EL (cell line): Measurements from ENCODE around the gene TMEM200A.

ENCODE experiments used
- DNase-seq: peaks from one replicate; pipeline ENCODE4 v3.0.0-alpha.2; 2016

The TMEM200A gene

DNA sequence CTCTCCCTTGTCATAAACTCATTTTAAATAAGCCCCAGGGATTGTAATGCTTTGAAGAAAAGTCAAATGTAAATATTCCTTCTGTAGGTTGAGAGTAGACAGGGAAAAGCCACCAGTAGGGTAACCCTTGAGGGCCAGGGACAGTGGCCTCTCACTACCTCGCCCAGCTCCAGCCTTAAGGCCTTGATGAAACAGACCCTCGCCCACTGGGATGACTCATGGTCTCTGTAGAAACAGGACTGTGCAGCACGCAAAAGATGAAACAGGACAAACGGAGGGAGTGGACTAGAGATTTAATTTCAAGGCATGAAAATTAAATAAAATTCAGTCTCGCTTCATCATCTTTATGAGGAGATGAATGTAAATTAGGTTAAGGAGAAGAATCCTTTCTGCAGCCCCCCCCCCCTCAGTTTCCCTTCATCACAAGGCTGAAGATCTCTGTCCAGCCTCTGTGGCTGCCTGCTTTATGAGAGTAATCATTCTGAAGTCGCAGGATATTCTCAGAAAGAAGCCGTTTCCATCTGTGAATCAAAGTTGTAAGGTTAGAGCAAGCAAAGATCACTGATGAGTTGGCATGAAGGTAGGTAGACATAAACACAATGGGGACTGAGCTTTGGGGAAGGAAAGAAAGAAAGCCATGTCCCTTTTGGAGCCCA is 60.4 kb downstream of the TMEM200A start:
- DNase-seq = peak; percentile 70

DNA sequence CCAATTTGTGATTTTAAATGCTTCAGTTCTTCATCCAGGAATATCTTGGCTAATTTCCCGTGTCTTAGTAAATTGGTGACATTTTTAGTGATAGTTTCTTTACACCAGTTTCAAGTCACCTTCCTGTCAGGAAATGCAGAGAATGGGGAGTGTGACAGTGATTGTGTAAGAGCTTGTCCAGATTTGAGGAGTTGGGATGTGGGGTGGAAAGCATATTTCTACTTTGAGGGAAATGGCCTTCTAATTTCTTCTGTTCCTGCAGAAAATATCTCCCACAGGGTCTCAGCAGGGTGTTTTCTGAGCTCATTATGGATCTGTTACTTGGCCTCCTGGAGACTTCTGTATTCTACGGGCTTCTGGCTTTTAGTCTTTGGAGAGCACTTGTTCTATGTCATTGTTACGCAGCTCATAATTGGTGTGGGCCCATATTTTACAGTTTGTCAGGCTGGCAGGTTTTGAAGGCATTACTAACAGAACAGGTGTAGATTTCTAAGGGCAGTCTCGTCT is 65.6 kb downstream of the TMEM200A start:
- DNase-seq = no peak

DNA sequence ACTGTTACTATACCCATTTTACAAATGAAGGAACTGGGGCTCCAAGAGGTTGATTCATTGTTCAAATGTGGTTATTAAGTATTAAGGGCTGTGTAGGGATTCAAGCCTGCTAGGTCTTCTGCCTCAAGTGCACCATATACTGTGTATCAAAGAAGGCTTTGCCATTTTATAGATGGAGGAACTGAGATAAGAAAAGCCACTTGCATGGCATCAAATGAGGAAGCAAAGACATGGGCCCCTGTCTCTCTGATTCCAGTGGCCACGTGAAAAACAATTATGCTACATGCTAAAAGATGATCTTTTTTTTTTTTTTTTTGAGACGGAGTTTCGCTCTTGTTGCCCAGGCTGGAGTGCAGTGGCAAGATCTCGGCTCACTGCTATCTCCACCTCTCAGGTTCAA is 67.0 kb downstream of the TMEM200A start:
- DNase-seq = no peak

DNA sequence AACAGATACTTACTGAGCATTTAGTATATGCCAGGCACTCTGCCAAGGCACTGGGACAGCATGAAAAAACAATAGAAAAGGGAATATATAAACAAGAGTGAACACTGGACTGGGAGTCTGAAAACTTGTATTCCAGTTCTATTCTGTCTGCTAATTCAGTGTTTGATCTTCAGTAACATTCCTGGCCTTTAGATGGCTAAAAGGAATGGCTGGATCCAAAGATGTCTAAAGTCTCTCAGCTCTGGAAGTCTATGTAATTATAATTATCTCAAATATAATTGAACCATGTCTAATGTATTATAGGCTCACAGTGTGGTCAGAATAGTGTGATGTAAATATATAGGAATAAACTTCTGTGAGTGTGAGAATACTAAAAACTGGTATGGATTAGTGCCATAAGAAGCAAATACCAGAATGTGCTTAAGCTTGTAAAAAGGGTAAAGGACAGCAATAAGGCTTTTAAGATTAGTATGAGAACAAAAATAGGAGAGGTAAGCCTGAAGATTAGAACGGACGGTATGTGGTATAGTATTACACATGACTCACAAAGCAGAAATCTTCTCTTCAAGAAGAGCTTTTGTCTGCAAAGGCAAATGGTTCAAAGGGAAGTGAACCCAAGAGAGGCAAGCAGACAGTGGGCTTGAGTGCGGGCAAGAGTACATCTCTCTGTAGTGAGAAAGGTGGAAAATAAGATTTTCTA is 68.5 kb downstream of the TMEM200A start:
- DNase-seq = peak; percentile 51

DNA sequence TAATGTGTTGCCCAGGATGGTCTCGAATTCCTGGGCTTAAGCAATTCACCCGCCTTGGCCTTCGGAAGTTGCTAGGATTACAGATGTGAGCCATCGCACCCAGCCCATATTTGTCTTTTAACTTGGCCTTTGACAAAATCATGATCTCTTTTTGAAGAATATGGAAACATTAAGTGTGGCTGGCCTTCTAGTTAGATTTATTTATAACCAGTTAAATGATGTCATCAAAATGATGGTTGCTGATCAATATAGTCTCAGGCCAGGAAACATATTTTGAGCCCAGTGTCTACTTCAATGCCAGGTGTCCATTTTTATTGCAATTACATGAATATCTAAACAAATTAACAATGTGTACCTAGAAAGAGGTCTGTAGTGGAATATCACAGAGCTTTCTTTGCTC is 69.4 kb downstream of the TMEM200A start:
- no peak for DNase-seq

DNA sequence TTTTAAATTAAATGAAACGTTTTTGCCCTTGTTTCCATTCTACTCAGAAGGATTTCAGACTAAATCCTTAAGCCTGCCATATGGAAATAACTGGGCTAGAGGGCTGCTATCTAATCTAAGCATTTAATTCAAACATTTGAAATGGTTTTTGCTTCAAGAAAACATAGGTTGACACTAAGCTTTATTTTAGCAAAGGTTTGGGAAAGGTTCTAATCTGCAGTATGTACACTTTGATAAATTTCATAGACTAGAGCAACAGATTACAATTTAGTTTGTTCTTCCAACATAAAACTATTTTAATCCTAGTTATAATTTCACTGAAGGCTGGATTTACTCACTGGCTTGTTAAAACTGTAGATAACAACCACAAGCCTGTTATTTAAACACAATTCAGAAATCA is 72.1 kb downstream of the TMEM200A start:
- DNase-seq = no peak

DNA sequence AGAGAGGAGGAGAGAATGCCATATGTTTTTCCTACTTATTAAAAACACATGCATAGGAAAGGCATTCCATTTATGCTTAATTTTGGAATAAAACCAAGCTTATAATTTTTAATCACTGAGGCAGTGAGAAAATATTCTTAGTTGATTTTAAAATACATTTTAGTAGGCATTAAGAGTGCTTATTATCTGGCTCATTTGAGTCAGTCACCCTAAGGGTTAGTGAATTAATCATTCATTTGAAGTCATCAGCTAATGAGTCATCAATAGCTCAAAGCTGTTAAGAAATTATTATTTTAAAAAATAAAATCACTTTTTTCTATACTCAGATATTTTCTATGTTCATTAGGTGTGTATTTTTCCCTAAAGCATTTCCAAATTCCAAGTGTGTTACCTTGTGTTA is 81.6 kb downstream of the TMEM200A start:
- peak; percentile 23 for DNase-seq

DNA sequence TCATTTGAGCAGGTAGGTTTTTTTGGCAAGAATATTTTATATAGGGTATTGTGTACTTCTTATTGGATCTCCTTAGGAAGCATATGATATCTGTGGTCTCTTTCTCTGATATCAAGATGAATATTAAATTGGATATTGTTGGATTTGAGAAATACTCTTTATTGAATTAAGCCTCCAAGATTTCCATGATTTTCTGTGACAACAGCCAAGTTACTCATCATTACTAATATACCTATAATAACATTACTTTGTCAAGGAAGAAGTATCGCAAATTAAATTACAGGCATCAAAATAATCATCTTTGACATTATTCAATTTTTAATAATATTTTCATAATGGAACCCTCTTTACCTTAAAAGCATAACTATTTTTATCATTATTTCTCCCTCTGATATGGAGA is 86.5 kb downstream of the TMEM200A start:
- DNase-seq = no peak

DNA sequence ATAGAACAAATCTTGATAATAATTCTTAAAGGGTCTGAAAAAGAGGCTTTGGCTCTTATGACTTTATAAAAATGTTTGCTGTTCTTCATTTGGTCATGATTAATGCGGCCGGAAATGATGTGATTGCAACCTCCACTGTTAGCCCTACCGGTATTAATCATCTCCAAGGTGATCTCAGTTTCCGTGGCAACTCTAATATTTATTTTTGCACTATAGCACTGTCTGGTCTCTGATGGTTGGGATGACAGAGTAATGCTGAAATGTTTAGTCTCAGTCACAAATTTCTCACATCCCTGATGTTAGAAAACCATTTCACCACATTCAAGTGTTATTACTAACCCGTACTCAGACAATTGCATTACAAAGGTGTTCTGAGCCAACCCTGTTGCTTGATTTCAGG is 87.4 kb downstream of the TMEM200A start:
- DNase-seq = peak; percentile 24

DNA sequence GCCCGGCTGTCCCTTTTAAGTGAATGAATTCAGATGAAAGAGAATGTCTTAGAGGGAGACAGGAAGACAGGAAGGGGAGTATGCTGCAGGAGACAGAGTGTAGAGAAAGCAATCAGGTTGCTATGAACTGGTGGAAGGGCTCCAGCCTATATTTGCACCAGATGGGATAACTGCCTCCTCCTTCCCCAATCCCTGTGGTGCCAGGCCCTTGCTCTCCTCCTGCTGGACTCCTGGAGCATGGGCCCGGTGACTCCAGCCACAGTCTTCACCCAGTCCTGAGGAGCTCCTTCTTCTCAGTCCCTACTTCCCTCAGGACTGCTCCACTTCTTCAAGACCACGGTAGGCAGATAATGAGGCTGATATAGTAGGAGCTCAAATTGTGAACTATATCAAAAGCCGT is 91.8 kb downstream of the TMEM200A start:
- DNase-seq = peak; percentile 13

DNA sequence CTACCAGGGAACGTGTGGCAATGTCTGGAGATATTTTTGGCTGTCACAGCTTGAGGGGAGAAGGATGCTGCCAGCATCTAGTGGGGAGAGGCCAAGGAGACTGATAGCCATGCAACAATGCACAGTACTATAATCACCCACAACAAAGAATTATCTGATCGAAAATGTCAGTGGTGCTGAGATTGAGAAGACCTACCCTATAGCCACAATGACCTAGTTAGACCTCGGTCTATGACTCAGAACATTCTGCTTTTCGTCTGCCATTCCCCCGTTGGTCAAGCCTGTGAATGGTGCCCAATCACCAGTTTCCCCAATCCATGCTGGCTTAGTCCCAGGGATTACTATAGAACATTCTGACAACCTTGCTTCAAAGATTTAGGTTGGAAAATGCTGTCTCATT is 93.5 kb downstream of the TMEM200A start:
- no peak for DNase-seq

DNA sequence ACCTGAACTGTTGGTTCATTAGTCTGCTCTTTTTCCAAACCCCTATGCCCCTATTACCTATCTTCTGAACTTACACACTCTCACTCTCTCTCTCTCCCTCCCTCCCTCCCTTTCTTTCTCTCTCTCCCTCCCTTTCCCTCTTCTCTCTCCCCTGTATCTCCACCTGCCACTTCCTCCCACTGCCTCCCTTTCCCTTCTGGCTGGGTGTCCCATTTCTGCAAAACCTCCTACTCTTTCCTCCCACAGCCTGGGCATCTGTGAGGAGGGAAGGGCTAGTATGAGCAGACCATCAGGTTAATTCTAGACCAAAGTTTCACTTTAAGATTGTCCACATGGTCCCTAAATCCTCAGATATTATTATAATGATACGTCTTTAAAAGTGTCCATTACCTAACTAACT is 95.1 kb downstream of the TMEM200A start:
- DNase-seq = no peak

DNA sequence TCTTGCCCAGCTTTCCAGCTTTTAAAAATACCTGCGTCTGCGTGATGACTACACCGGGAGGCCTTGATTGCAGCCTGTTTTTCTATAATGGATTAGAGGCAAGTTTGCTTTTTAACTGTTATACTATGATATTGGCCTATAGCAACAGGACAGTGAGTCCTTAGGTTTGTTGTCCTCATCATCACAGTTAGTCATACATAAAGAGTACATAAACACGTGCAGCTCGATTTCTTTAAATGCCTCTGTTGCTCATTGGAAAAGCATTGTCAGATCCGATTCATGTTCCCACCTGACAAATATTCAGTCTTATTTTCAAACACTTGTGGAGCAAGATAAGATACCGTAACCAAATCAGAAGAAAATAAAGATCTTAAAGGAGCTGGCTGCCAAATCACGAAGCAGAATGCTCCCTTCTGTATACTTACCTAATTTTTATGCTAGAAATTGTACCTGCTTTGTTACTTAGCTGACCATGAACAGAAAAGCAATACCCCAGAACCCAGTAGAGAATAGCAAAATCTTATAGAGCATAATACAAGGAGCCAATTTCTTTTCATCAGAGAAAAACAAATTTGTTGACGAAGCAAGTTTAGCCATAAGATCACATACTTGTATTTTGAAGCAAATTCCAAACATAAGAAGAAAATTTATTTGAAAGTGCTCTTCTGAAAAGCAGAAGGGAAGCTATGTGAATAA is 100.4 kb downstream of the TMEM200A start:
- DNase-seq = no peak

DNA sequence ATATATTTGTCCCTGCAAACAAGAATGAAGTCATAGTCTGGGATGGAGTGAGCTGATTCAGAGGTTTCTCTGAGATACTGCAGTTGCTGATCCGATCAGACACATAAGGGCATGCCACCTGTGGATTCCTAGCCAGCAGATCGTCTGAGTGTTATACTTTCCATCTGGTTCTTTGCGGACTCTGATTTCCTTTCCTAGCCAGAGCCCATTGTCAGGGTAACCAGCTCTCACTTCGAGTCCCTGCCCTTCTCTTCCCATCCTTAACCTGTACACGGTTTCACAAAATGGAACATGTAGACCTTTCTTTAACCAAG is 100.9 kb downstream of the TMEM200A start:
- no peak for DNase-seq

DNA sequence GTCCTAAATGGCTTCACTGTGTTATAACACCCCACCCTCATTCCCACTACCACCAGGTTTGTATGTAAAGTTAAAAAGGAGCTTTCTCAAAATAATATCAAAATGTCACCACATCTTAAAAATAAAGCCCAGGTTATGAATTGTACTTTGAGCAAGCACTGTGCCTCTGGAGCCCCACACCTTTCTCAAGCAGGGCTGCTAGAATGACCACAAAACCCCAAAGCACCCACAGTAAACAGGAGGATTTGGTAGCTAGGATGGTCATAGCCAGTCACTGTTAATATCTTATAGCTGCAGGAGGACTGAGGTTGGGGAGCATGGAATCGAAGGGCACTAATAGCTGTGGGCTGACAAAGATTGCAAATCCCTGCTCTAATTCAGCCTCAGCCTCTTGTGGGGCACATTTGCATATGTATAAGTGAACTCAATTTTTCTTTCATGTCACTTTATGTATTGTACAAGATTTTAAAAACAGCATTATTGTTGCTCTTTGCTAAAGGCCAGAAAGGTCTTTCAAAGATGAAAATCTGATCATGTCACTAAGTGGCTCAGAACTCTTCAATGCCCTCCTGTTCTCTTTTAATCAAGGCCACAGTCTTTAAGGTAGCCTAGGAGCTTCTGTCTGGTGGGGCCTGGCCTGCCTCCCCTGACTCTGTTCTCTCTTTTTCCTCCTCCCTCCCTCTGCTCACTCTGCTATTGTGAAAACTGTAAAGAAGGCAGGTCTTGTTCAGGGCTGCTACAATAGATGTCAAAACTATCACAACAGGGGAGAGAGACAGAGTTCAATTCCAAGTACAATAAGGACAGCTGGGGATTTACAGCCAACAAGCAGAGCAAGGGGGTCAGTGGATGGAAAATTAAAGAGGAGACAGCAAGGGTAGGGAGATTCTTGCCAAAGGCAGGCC is 101.6 kb downstream of the TMEM200A start:
- no peak for DNase-seq

DNA sequence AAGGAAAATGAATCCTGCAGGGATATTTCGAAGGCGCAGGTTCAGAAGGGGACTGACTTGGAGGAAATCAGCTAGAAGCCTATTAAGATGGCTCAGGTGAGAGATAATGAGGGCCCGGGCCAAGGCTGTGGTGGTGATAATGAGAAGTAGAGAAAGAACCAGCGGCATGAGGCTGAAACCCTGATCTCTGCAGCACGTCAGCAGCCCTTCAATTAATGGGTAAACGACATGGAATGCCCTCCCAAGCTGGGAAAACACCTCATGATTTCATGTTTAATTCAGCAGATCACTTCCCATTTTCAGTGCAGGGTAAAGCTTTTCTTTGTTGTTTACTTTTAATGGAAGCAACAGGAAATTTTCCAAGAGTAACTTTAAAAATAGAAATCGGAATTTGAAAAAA is 104.9 kb downstream of the TMEM200A start:
- no peak for DNase-seq

DNA sequence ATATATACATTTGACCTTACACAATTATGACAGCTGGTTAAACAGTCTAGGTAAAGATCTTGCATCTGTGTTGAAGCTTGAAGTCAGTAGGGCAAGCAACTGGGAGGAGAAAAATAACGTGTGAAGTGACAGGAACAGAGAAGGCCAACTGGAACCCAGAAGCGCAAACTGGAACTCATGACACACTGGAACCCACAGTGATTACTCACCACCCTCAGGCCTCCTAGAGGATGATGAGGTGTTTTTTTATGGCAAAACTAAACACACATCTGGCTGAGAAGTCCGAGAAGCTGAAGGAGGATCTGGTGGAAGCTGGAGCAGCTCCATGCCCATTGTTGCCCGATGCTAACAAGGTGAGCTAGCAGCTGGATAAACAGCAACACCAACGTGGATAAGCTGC is 108.1 kb downstream of the TMEM200A start:
- peak; percentile 92 for DNase-seq

DNA sequence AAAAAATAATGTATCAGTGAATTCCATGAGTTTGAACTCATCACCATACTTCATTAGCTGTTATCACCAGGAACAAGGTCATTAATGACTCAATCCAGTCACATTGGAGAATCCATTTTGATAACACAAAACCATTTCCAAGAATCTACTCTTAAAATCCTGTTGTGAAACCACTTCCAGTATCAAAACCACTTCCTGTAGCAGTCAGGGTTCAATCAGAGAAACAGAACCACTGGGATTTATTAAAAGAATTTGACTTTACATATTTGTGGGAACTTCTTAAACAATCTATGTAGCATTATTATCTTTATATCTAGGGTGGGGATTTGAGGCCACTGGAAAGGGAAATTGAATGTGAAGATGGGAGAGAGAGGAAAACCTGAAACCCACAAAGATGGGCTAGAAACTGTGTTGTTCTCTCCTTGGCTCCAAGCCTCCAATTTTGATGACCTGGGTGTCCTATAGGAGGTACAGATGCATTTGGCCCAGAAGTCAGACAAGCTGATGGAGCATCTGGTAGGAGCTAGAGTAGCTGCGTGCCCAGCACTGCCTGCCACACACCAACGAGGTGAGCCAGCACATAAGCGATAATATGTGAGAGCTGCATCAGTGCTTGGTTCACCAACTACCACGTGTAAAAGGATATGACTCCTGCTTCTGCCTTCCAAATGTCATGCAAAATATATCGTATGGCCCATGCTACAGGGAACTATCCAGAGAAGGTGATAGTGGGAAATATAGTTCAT is 117.0 kb downstream of the TMEM200A start:
- peak; percentile 89 for DNase-seq

DNA sequence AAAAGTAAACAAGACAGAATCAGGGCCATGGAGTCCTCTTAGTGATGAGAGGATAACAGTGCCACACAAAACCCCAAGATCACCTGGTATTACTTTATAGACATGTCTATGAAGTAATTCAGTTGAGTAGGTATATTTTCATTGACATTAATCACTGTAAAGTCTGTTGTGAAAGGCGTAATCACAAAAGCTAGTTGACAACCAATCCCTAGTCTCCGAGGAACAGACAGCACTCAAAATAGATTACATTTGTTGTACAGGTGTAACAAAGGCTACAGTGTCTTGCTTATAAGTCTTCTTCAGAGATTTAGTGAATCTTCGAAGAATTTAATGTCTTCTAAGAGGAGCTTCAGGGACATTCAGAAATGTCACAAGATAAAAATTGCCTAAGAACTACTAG is 120.1 kb downstream of the TMEM200A start:
- DNase-seq = no peak

DNA sequence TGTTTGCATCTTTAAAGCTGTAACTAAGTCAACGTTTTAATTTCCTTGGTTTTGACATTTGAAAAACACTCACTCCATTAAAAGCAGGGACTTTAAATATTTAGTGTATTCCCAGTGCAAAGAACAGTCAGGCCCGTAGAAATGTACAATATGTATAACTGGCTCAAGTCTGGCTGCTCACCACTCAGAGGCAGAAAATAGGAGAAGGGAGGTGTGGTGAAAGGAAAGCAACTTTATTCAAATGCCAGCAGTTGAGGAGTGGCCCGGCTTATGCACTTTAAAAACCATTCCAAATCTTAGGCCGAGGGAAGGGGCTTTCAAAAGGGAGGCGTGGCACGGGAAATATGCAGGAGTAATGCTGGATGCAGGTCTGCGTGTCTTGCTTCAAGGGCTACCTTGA is 120.6 kb downstream of the TMEM200A start:
- DNase-seq = no peak

DNA sequence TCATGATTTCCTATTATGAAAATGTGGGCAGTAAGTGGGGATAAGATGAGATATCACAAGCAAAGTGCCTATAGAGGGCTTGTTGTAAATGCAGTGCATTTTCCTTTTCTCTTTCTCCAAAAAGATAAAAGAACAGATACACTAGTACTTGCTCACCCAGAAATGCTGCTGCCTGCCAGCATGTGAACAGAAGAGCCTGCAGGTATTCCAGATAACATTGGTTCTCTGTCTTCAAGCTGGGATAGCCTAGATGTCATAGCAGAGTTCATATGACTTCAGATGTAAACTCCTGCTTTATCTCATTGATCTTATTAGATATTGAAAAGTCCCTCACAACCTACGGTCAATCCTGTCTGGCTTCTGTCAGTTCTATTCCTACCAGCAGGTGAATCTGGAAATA is 123.7 kb downstream of the TMEM200A start:
- no peak for DNase-seq
